ENCODE measurements around the gene EIF2A. TPM values are rescaled to one million over a fixed set of nuclear protein-coding genes. Genes with fewer than 3 reads are reported as not detected.
"Not testable (repeated sequence)": the region's sequence is repeated elsewhere in the genome, so short reads cannot be mapped to it uniquely, and the experiment has no call there.

Gene EIF2A
- total RNA-seq (100 to 1,000 TPM in 3 of 5 donors, 10 to 100 TPM in 2; 81.5 to 126 (median 100) TPM), total RNA-seq (129 to 275 (median 179) reads per million in 29 experiments)
- total RNA-seq (2013): 108 TPM

- Histone ChIP-seq H3K4me1 (ENCODE audit: control insufficient read depth in 1 of 2, extremely low read depth in 1 of 2, insufficient read depth in 2 of 2, low read length in 2 of 2) (peaks cover 7 to 27% of the 10 kb centered on the region in 2 experiments), H3K9me3 (no peaks in the 10 kb centered on the region), H3K27me3 (replicated peaks in 1 of 2; ENCODE audit: control insufficient read depth in 2 of 2, extremely low read depth in 1 of 2, insufficient read depth in 2 of 2, low read length in 1 of 2) (no peaks in the 10 kb centered on the region), H3K4me3 (ENCODE audit: control insufficient read depth in 1 of 2, extremely low read depth in 1 of 2, low read length in 1 of 2) (peak within 1 kb of the TSS; percentile 61 to 98), H3K36me3 (ENCODE audit: control insufficient read depth in 2 of 2, extremely low read depth in 1 of 2, insufficient read depth in 1 of 2, low read length in 1 of 2) (peaks cover 0 to 18% of the 10 kb centered on the region in 2 donors), H3K27ac (ENCODE audit: low read length) (peak within 1 kb of the TSS; percentile 89)
- H3K27me3 Mint-ChIP-seq: no peaks in the 10 kb centered on the region
- H3K9me3 Mint-ChIP-seq: no peaks in the 10 kb centered on the region
- ChIA-PET POLR2A (interaction anchor here (0.6 to 4.8 kb wide), 9 partner anchors 56 to 218 kb away, joined by 3 to 27 read pairs (median 4); partner anchors contain the start of genes ERICH6 (in 1 of the 2), SELENOT (in 1 of the 2), SIAH2 (in 1 of the 2) and TSC22D2 (in 1 of the 2)), CTCF (interaction anchor here in 1 of 2 donors (0.9 to 1.4 kb wide), 3 partner anchors 139 to 579 kb away, joined by 3 to 5 read pairs (median 3); partner anchors contain the start of gene TSC22D2)
- H3K27ac Mint-ChIP-seq: peak within 1 kb of the TSS; percentile 97 to 99
- ATAC-seq (replicated peaks in 1 of 4) (peak; percentile 91 to 94 (median 92)), DNase-seq (peak; percentile 97 to 100 (median 99))
- peaks cover 16% of the 10 kb centered on the region for H3K36me3 Mint-ChIP-seq
- H3K4me1 Mint-ChIP-seq: peaks cover 68 to 74% (median 70%) of the 10 kb centered on the region in 3 donors
- peak within 1 kb of the TSS; percentile 94 to 95 (median 94) for H3K4me3 Mint-ChIP-seq
- WGBS (ENCODE audit: insufficient coverage): under 1% methylated on average over 76 of the region's 86 CpGs
Observed at GRCh38 chr3:150546226-150547044, at the start of gene EIF2A, which contains the start of gene SERP1. TSS of gene EIF2A (plus strand) at chr3:150546787. CDS start at chr3:150546803, 16 bp downstream. TSS of gene SERP1 (minus strand) at chr3:150546496. CDS start at chr3:150546135, 361 bp downstream.

- CTCF ChIA-PET: no interaction called here
- Mint-ChIP-seq H3K4me3 (no peak overlapping the region), H3K27me3 (no peaks in the 10 kb centered on the region), H3K36me3 (peaks cover 3% of the 10 kb centered on the region), H3K4me1 (no peaks in the 10 kb centered on the region), H3K27ac (no peak overlapping the region), H3K9me3 (peaks cover 0 to 6% (median 4%) of the 10 kb centered on the region in 3 donors)
- Histone ChIP-seq H3K9me3 (no peaks in the 10 kb centered on the region), H3K4me3 (ENCODE audit: control insufficient read depth in 1 of 2, extremely low read depth in 1 of 2, low read length in 1 of 2) (no peak overlapping the region), H3K27ac (ENCODE audit: low read length) (no peak overlapping the region), H3K4me1 (ENCODE audit: control insufficient read depth in 1 of 2, extremely low read depth in 1 of 2, insufficient read depth in 2 of 2, low read length in 2 of 2) (no peaks in the 10 kb centered on the region), H3K27me3 (replicated peaks in 1 of 2; ENCODE audit: control insufficient read depth in 2 of 2, extremely low read depth in 1 of 2, insufficient read depth in 2 of 2, low read length in 1 of 2) (peaks cover 0 to 5% of the 10 kb centered on the region in 2 experiments), H3K36me3 (ENCODE audit: control insufficient read depth in 2 of 2, extremely low read depth in 1 of 2, insufficient read depth in 1 of 2, low read length in 1 of 2) (no peaks in the 10 kb centered on the region)
- DNase-seq (no peak), ATAC-seq (replicated peaks in 1 of 4) (no peak)
- no CpG with 5 or more reads among the region's 2 CpGs for WGBS (ENCODE audit: insufficient coverage)
- POLR2A ChIA-PET: interaction anchor here in 1 of 2 donors (0.6 kb wide), 1 partner anchor 266 kb away, joined by 4 read pairs; no protein-coding TSS in a partner anchor
Observed at GRCh38 chr3:150497956-150498355, 48.6 kb upstream of the EIF2A start.

DNA sequence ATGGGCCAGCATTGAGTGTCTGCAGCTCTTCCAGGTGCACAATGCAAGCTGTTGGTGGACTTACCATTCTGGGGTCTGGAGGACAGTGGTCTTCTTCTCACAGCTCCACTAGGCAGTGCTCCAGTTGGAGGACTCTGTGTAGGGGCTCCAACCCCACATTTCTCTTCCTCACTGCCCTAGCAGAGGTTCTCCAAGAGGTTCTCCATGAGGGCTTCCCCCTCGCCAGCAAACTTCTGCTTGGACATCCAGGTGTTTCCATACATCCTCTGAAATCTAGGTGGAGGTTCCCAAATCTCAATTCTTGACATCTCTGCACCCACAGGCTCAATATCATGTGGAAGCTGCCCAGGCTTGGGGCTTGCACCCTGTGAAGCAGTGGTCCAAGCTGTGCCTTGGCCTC, 45.6 kb upstream of the EIF2A start:
- H3K27me3 ChIP-seq (replicated peaks in 1 of 2; ENCODE audit: control insufficient read depth in 2 of 2, extremely low read depth in 1 of 2, insufficient read depth in 2 of 2, low read length in 1 of 2): peaks cover 0 to 26% of the 10 kb centered on the region in 2 experiments
- ATAC-seq (replicated peaks in 1 of 4): not testable (repeated sequence)

DNA sequence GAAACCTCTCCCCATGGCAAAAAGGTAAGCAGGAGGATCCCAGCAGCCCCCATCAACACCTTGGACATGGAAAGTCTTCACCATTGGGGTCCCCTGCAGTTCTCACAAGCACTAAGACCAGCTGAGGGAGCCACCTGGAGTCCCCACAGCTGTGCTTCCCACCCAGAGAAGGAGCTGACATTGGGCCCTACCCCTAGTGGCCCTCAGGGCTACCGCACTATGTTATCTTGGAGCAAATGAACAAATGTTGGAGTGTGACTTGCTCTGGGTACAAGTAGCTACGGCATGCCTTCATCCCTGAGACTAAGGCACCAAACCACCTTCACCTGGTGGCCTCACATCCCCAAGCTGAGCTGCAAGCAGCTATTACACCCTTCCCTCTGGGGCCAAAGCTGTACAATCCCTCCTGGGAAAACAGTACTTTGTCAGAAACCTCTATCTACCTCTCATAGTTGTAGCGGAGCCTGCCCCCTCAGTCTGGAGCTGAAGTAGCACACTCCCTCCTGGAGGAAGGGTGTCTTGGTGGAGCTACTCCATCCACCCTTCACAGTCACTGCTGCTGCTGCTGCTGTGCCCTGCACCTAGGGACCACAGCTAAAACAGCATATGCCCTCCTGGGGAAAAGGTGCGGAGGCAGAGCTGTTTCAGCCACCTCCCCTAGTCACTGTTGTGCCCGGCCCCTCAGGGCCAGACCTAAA, 43.0 kb upstream of the EIF2A start:
- Mint-ChIP-seq H3K27me3 (peaks cover 0 to 19% of the 10 kb centered on the region in 2 donors), H3K4me3 (no peak overlapping the region), H3K4me1 (no peaks in the 10 kb centered on the region), H3K27ac (no peak overlapping the region), H3K9me3 (peaks cover 0 to 14% (median 6%) of the 10 kb centered on the region in 3 donors), H3K36me3 (peaks cover 8% of the 10 kb centered on the region)
- ChIA-PET POLR2A (no interaction called here), CTCF (interaction anchor here in 1 of 2 donors (0.6 kb wide), 1 partner anchor 21 kb away, joined by 3 read pairs; no protein-coding TSS in a partner anchor)
- Histone ChIP-seq H3K9me3 (no peaks in the 10 kb centered on the region), H3K36me3 (ENCODE audit: control insufficient read depth in 2 of 2, extremely low read depth in 1 of 2, insufficient read depth in 1 of 2, low read length in 1 of 2) (no peaks in the 10 kb centered on the region), H3K4me1 (ENCODE audit: control insufficient read depth in 1 of 2, extremely low read depth in 1 of 2, insufficient read depth in 2 of 2, low read length in 2 of 2) (no peaks in the 10 kb centered on the region), H3K27me3 (replicated peaks in 1 of 2; ENCODE audit: control insufficient read depth in 2 of 2, extremely low read depth in 1 of 2, insufficient read depth in 2 of 2, low read length in 1 of 2) (peaks cover 0 to 26% of the 10 kb centered on the region in 2 experiments), H3K4me3 (ENCODE audit: control insufficient read depth in 1 of 2, extremely low read depth in 1 of 2, low read length in 1 of 2) (no peak overlapping the region), H3K27ac (ENCODE audit: low read length) (no peak overlapping the region)
- ATAC-seq (replicated peaks in 1 of 4) (no peak), DNase-seq (no peak)
- 74% methylated on average over 3 of the region's 5 CpGs for WGBS (ENCODE audit: insufficient coverage)

More for the DNA sequence above, 45.6 kb upstream of the EIF2A start:
- H3K4me1 ChIP-seq (ENCODE audit: control insufficient read depth in 1 of 2, extremely low read depth in 1 of 2, insufficient read depth in 2 of 2, low read length in 2 of 2); H3K27ac ChIP-seq (ENCODE audit: low read length); H3K4me3 ChIP-seq (ENCODE audit: control insufficient read depth in 1 of 2, extremely low read depth in 1 of 2, low read length in 1 of 2); H3K9me3 ChIP-seq; POLR2A ChIA-PET; H3K27me3 Mint-ChIP-seq; H3K4me1 Mint-ChIP-seq; DNase-seq; H3K9me3 Mint-ChIP-seq; H3K27ac Mint-ChIP-seq; H3K4me3 Mint-ChIP-seq; H3K36me3 Mint-ChIP-seq; H3K36me3 ChIP-seq (ENCODE audit: control insufficient read depth in 2 of 2, extremely low read depth in 1 of 2, insufficient read depth in 1 of 2, low read length in 1 of 2): not testable (repeated sequence)
- WGBS (ENCODE audit: insufficient coverage): 100% methylated on average over 1 of the region's 1 CpG
- CTCF ChIA-PET: interaction anchor here in 1 of 2 donors (0.6 kb wide), 1 partner anchor 281 kb away, joined by 3 read pairs; no protein-coding TSS in a partner anchor

GRCh38 chr3:150504483-150504882, 42.1 kb upstream of the EIF2A start:
- H3K4me3 ChIP-seq (ENCODE audit: control insufficient read depth in 1 of 2, extremely low read depth in 1 of 2, low read length in 1 of 2): no peak overlapping the region
- CTCF ChIA-PET: interaction anchor here in 1 of 2 donors (0.5 kb wide), 1 partner anchor 202 kb away, joined by 3 read pairs; no protein-coding TSS in a partner anchor
- H3K27ac Mint-ChIP-seq: no peak overlapping the region
- no peak overlapping the region for H3K27ac ChIP-seq (ENCODE audit: low read length)
- H3K27me3 Mint-ChIP-seq: peaks cover 0 to 24% of the 10 kb centered on the region in 2 donors
- H3K4me3 Mint-ChIP-seq: no peak overlapping the region
- H3K9me3 Mint-ChIP-seq: peaks cover 0 to 14% (median 6%) of the 10 kb centered on the region in 3 donors
- H3K4me1 ChIP-seq (ENCODE audit: control insufficient read depth in 1 of 2, extremely low read depth in 1 of 2, insufficient read depth in 2 of 2, low read length in 2 of 2): no peaks in the 10 kb centered on the region
- peaks cover 8% of the 10 kb centered on the region for H3K36me3 Mint-ChIP-seq
- ATAC-seq (replicated peaks in 1 of 4) (no peak), DNase-seq (no peak)
- H3K4me1 Mint-ChIP-seq: no peaks in the 10 kb centered on the region
- POLR2A ChIA-PET: interaction anchor here in 1 of 2 donors (0.5 kb wide), 1 partner anchor 10 kb away, joined by 3 read pairs; no protein-coding TSS in a partner anchor
- no peaks in the 10 kb centered on the region for H3K36me3 ChIP-seq (ENCODE audit: control insufficient read depth in 2 of 2, extremely low read depth in 1 of 2, insufficient read depth in 1 of 2, low read length in 1 of 2)
- WGBS (ENCODE audit: insufficient coverage): 63% methylated on average over 3 of the region's 3 CpGs
- no peaks in the 10 kb centered on the region for H3K9me3 ChIP-seq
- peaks cover 0 to 26% of the 10 kb centered on the region in 2 experiments for H3K27me3 ChIP-seq (replicated peaks in 1 of 2; ENCODE audit: control insufficient read depth in 2 of 2, extremely low read depth in 1 of 2, insufficient read depth in 2 of 2, low read length in 1 of 2)

DNA sequence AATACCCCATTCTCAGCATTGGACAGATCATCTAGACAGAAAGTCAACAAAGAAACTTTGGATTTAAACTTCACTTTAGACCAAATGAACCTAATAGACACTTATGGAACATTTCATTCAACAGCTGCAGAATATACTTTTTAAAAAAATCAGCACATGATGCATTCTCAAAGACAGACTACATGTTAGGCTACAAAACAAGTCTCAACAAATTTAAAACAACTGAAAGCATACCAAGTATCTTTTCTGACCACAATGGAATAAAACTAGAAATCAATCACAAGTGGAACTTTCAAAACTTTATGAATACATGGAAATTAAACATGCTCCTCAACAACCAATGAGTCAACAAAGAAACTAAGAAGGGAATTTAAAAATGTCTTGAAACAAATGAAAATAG, 38.2 kb upstream of the EIF2A start:
- DNase-seq: no peak
- Mint-ChIP-seq H3K4me1 (no peaks in the 10 kb centered on the region), H3K36me3 (peaks cover 8% of the 10 kb centered on the region), H3K4me3 (no peak overlapping the region), H3K27ac (no peak overlapping the region), H3K9me3 (peaks cover 0 to 10% (median 0%) of the 10 kb centered on the region in 3 donors), H3K27me3 (peaks cover 3 to 27% of the 10 kb centered on the region in 2 donors)
- POLR2A ChIA-PET: no interaction called here
- Histone ChIP-seq H3K36me3 (ENCODE audit: control insufficient read depth in 2 of 2, extremely low read depth in 1 of 2, insufficient read depth in 1 of 2, low read length in 1 of 2) (no peaks in the 10 kb centered on the region), H3K4me3 (ENCODE audit: control insufficient read depth in 1 of 2, extremely low read depth in 1 of 2, low read length in 1 of 2) (no peak overlapping the region), H3K27me3 (replicated peaks in 1 of 2; ENCODE audit: control insufficient read depth in 2 of 2, extremely low read depth in 1 of 2, insufficient read depth in 2 of 2, low read length in 1 of 2) (peaks cover 0 to 20% of the 10 kb centered on the region in 2 experiments), H3K4me1 (ENCODE audit: control insufficient read depth in 1 of 2, extremely low read depth in 1 of 2, insufficient read depth in 2 of 2, low read length in 2 of 2) (no peaks in the 10 kb centered on the region), H3K27ac (ENCODE audit: low read length) (no peak overlapping the region), H3K9me3 (no peaks in the 10 kb centered on the region)
- ATAC-seq (replicated peaks in 1 of 4): no peak
- CTCF ChIA-PET: no interaction called here

Measured in T-cell (primary cell).